GM23338 (cell line): ENCODE results near the gene BRSK2. TPM values are rescaled to one million over a fixed set of nuclear protein-coding genes. Genes with fewer than 3 reads are reported as not detected.

Source experiments
- ATAC-seq: fragments of 200-7000 bp; cut with Tn5 transposase; 3 replicates; pipeline ENCODE4 v1.9.1; 2020
- DNase-seq: peaks from one replicate; pipeline ENCODE4 v3.0.0-alpha.2; 2015; ENCODE audit warnings: low spot score
- H2AFZ ChIP-seq: fragments of 200-600 bp; sonication (generic); 2 replicates; pipeline ENCODE4 v1.8.0; 2016; ENCODE audit warnings: antibody characterized with exemption, mild to moderate bottlenecking, moderate library complexity
- H3F3A ChIP-seq: fragments of 200-600 bp; sonication (generic); replicated peaks from 2 replicates; pipeline ENCODE4 v1.8.0; 2017; ENCODE audit warnings: antibody characterized with exemption, mixed run types, low read depth
- H3K27ac ChIP-seq: fragments of 200-600 bp; sonication (generic); 2 replicates; pipeline ENCODE4 v1.6.1; 2016; ENCODE audit warnings: low read depth
- H3K27me3 ChIP-seq: fragments of 200-600 bp; sonication (generic); 2 replicates; pipeline ENCODE4 v1.8.0; 2016; ENCODE audit warnings: mild to moderate bottlenecking, mixed run types, moderate library complexity; ENCODE audit not compliant: insufficient read depth
- H3K36me3 ChIP-seq: fragments of 200-600 bp; sonication (generic); 2 replicates; pipeline ENCODE4 v1.8.0; 2016; ENCODE audit warnings: mild to moderate bottlenecking; ENCODE audit not compliant: insufficient read depth
- H3K4me1 ChIP-seq: fragments of 200-600 bp; sonication (generic); 2 replicates; pipeline ENCODE4 v1.8.0; 2016; ENCODE audit warnings: mild to moderate bottlenecking, moderate library complexity; ENCODE audit not compliant: insufficient read depth
- H3K4me2 ChIP-seq: fragments of 200-600 bp; sonication (generic); 2 replicates; pipeline ENCODE4 v1.7.1; 2017; ENCODE audit warnings: mixed run types
- H3K4me3 ChIP-seq: fragments of 200-600 bp; sonication (generic); 2 replicates; pipeline ENCODE4 v1.6.1; 2016; ENCODE audit warnings: mixed run types
- H3K79me2 ChIP-seq: fragments of 200-600 bp; sonication (generic); replicated peaks from 2 replicates; pipeline ENCODE4 v1.8.0; 2017; ENCODE audit warnings: mild to moderate bottlenecking; ENCODE audit not compliant: insufficient read depth
- H3K9me2 ChIP-seq: fragments of 200-600 bp; sonication (generic); 2 replicates; pipeline ENCODE4 v1.8.0; 2017; ENCODE audit not compliant: insufficient read depth
- H4K20me1 ChIP-seq: fragments of 200-600 bp; sonication (generic); replicated peaks from 2 replicates; pipeline ENCODE4 v1.8.0; 2017; ENCODE audit warnings: mild to moderate bottlenecking; ENCODE audit not compliant: insufficient read depth
- H3K27ac Mint-ChIP-seq: 2 replicates; pipeline ENCODE4 v1.8.0; 2020; ENCODE audit warnings: inconsistent platforms, mild to moderate bottlenecking, moderate library complexity, mixed read lengths
- H3K27me3 Mint-ChIP-seq: 3 replicates; pipeline ENCODE4 v1.8.0; 2022; ENCODE audit warnings: low read depth, mild to moderate bottlenecking, moderate library complexity, mixed read lengths, inconsistent platforms; ENCODE audit not compliant: insufficient read depth, poor library complexity
- H3K36me3 Mint-ChIP-seq: 3 replicates; pipeline ENCODE4 v1.8.0; 2021; ENCODE audit warnings: low read depth, mild to moderate bottlenecking, inconsistent platforms, moderate library complexity, mixed read lengths
- H3K4me1 Mint-ChIP-seq: 3 replicates; pipeline ENCODE4 v1.8.0; 2020; ENCODE audit warnings: mild to moderate bottlenecking, inconsistent platforms, mixed read lengths
- H3K4me3 Mint-ChIP-seq: 3 replicates; pipeline ENCODE4 v1.8.0; 2021; ENCODE audit warnings: moderate library complexity, mild to moderate bottlenecking, inconsistent platforms, mixed read lengths
- H3K9me3 Mint-ChIP-seq: 3 replicates; pipeline ENCODE4 v1.8.0; 2020; ENCODE audit warnings: moderate library complexity, mild to moderate bottlenecking, inconsistent platforms, mixed read lengths
- CREB1 ChIP-seq: fragments of 250-450 bp; sonication (Bioruptor Pico); IDR thresholded peaks from 2 replicates; pipeline ENCODE4 v1.5.0; 2020; ENCODE audit warnings: low read depth, mild to moderate bottlenecking, moderate library complexity
- EZH2 ChIP-seq: fragments of 200-600 bp; sonication (generic); IDR thresholded peaks from one replicate; pipeline ENCODE4 v1.8.0; 2017; ENCODE audit warnings: antibody characterized with exemption, mild to moderate bottlenecking, low read depth; ENCODE audit not compliant: unreplicated experiment
- EZH2phosphoT487 ChIP-seq: fragments of 200-600 bp; sonication (generic); IDR thresholded peaks from one replicate; pipeline ENCODE4 v1.8.1; 2018; ENCODE audit warnings: antibody characterized with exemption; ENCODE audit not compliant: unreplicated experiment
- NANOG ChIP-seq: IDR thresholded peaks from 2 replicates; pipeline ENCODE4 v1.6.1; 2016; ENCODE audit warnings: antibody characterized with exemption, borderline replicate concordance
- POLR2AphosphoS5 ChIP-seq: IDR thresholded peaks from 2 replicates; pipeline ENCODE4 v1.6.1; 2016; ENCODE audit warnings: antibody characterized with exemption, low read depth
- STAT1 ChIP-seq: IDR thresholded peaks from one replicate; pipeline ENCODE4 v1.6.1; 2016; ENCODE audit warnings: antibody characterized with exemption; ENCODE audit not compliant: unreplicated experiment
- ZNF114 ChIP-seq: fragments of 250-450 bp; sonication (Bioruptor Pico); IDR thresholded peaks from 2 replicates; pipeline ENCODE4 v1.5.0; 2020; ENCODE audit warnings: mild to moderate bottlenecking, moderate library complexity
- ZNF331 ChIP-seq: fragments of 250-450 bp; sonication (Bioruptor Pico); IDR thresholded peaks from 2 replicates; pipeline ENCODE4 v1.5.0; 2020; ENCODE audit warnings: low read depth, mild to moderate bottlenecking, moderate library complexity
- polyA plus RNA-seq: library from polyadenylated mRNA; unstranded; fragments of >200 nt; fragmentation: Nextera tagmentation; extraction: Ambion mirVana; gene quantifications from 2 replicates; pipeline ENCODE4 v1.2.1, GENCODE V29; 2016
- total RNA-seq: library from RNA; depleted of rRNA; stranded (reverse); fragments of >200 nt; shearing (Covaris generic); gene quantifications from 2 replicates; pipeline ENCODE4 v1.2.3, GENCODE V29; 2014
- TF ChIP-seq, protein P1 (sequence below), 2 experiments: fragments of 200-600 bp in 1 of 2; sonication (generic) in 1 of 2; conservative IDR thresholded peaks; 2 replicates each; pipeline versions ENCODE4 v1.5.1 to v1.6.1; 2016 to 2017; ENCODE audit warnings: antibody characterized with exemption in 2 of 2, low read depth in 2 of 2, mild to moderate bottlenecking in 2 of 2, moderate library complexity in 1 of 2
- TF ChIP-seq, protein P2 (sequence below): IDR thresholded peaks from one replicate; pipeline ENCODE4 v1.6.1; 2018; ENCODE audit warnings: antibody characterized with exemption; ENCODE audit not compliant: unreplicated experiment
- TF ChIP-seq, protein P3 (sequence below): fragments of 250-450 bp; sonication (Bioruptor Pico); IDR thresholded peaks from 2 replicates; pipeline ENCODE4 v1.5.0; 2020; ENCODE audit warnings: mild to moderate bottlenecking, moderate library complexity
- TF ChIP-seq, protein P4 (sequence below): IDR thresholded peaks from 2 replicates; pipeline ENCODE4 v1.6.1; 2016; ENCODE audit warnings: antibody characterized with exemption

BRSK2 gene
- total and polyA plus RNA-seq, 2 experiments from 2014 or later: 7.2 to 20.3 TPM

GRCh38 chr11:1352696-1353382 lies 36.9 kb upstream of the BRSK2 start:
- H4K20me1 ChIP-seq: no peaks in the 10 kb centered on the region
- H3K27me3 ChIP-seq: no peaks in the 10 kb centered on the region
- ATAC-seq (no peak), DNase-seq (no peak)
- no peaks in the 10 kb centered on the region for H3K9me2 ChIP-seq
- Mint-ChIP-seq H3K4me1 (peaks cover 7% of the 10 kb centered on the region), H3K9me3 (0 out of 3 replicates have a peak, but pooled peaks cover 5% of the 10 kb centered on the region), H3K4me3 (no peak overlapping the region), H3K27ac (no peak overlapping the region), H3K27me3 (peaks cover 15% of the 10 kb centered on the region), H3K36me3 (no peaks in the 10 kb centered on the region; the same call in 2 of the 3 replicates)
- H3K4me2 ChIP-seq: no peak overlapping the region
- H3F3A ChIP-seq: no peaks in the 10 kb centered on the region
- TF ChIP-seq ZNF331 (no peak), ZNF114 (CRISPR knock-in tag) (no peak), STAT1 (no peak), EZH2 (no peak), EZH2phosphoT487 (no peak), POLR2AphosphoS5 (no peak), NANOG (no peak), CREB1 (no peak)
- TF ChIP-seq, protein P1, sequence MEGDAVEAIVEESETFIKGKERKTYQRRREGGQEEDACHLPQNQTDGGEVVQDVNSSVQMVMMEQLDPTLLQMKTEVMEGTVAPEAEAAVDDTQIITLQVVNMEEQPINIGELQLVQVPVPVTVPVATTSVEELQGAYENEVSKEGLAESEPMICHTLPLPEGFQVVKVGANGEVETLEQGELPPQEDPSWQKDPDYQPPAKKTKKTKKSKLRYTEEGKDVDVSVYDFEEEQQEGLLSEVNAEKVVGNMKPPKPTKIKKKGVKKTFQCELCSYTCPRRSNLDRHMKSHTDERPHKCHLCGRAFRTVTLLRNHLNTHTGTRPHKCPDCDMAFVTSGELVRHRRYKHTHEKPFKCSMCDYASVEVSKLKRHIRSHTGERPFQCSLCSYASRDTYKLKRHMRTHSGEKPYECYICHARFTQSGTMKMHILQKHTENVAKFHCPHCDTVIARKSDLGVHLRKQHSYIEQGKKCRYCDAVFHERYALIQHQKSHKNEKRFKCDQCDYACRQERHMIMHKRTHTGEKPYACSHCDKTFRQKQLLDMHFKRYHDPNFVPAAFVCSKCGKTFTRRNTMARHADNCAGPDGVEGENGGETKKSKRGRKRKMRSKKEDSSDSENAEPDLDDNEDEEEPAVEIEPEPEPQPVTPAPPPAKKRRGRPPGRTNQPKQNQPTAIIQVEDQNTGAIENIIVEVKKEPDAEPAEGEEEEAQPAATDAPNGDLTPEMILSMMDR (conservative IDR thresholded peaks at IDR 0.05; ENCODE audit: low read depth in 2 of 2): no peak
- TF ChIP-seq, protein P2, sequence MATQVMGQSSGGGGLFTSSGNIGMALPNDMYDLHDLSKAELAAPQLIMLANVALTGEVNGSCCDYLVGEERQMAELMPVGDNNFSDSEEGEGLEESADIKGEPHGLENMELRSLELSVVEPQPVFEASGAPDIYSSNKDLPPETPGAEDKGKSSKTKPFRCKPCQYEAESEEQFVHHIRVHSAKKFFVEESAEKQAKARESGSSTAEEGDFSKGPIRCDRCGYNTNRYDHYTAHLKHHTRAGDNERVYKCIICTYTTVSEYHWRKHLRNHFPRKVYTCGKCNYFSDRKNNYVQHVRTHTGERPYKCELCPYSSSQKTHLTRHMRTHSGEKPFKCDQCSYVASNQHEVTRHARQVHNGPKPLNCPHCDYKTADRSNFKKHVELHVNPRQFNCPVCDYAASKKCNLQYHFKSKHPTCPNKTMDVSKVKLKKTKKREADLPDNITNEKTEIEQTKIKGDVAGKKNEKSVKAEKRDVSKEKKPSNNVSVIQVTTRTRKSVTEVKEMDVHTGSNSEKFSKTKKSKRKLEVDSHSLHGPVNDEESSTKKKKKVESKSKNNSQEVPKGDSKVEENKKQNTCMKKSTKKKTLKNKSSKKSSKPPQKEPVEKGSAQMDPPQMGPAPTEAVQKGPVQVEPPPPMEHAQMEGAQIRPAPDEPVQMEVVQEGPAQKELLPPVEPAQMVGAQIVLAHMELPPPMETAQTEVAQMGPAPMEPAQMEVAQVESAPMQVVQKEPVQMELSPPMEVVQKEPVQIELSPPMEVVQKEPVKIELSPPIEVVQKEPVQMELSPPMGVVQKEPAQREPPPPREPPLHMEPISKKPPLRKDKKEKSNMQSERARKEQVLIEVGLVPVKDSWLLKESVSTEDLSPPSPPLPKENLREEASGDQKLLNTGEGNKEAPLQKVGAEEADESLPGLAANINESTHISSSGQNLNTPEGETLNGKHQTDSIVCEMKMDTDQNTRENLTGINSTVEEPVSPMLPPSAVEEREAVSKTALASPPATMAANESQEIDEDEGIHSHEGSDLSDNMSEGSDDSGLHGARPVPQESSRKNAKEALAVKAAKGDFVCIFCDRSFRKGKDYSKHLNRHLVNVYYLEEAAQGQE: no peak
- TF ChIP-seq, protein P3, sequence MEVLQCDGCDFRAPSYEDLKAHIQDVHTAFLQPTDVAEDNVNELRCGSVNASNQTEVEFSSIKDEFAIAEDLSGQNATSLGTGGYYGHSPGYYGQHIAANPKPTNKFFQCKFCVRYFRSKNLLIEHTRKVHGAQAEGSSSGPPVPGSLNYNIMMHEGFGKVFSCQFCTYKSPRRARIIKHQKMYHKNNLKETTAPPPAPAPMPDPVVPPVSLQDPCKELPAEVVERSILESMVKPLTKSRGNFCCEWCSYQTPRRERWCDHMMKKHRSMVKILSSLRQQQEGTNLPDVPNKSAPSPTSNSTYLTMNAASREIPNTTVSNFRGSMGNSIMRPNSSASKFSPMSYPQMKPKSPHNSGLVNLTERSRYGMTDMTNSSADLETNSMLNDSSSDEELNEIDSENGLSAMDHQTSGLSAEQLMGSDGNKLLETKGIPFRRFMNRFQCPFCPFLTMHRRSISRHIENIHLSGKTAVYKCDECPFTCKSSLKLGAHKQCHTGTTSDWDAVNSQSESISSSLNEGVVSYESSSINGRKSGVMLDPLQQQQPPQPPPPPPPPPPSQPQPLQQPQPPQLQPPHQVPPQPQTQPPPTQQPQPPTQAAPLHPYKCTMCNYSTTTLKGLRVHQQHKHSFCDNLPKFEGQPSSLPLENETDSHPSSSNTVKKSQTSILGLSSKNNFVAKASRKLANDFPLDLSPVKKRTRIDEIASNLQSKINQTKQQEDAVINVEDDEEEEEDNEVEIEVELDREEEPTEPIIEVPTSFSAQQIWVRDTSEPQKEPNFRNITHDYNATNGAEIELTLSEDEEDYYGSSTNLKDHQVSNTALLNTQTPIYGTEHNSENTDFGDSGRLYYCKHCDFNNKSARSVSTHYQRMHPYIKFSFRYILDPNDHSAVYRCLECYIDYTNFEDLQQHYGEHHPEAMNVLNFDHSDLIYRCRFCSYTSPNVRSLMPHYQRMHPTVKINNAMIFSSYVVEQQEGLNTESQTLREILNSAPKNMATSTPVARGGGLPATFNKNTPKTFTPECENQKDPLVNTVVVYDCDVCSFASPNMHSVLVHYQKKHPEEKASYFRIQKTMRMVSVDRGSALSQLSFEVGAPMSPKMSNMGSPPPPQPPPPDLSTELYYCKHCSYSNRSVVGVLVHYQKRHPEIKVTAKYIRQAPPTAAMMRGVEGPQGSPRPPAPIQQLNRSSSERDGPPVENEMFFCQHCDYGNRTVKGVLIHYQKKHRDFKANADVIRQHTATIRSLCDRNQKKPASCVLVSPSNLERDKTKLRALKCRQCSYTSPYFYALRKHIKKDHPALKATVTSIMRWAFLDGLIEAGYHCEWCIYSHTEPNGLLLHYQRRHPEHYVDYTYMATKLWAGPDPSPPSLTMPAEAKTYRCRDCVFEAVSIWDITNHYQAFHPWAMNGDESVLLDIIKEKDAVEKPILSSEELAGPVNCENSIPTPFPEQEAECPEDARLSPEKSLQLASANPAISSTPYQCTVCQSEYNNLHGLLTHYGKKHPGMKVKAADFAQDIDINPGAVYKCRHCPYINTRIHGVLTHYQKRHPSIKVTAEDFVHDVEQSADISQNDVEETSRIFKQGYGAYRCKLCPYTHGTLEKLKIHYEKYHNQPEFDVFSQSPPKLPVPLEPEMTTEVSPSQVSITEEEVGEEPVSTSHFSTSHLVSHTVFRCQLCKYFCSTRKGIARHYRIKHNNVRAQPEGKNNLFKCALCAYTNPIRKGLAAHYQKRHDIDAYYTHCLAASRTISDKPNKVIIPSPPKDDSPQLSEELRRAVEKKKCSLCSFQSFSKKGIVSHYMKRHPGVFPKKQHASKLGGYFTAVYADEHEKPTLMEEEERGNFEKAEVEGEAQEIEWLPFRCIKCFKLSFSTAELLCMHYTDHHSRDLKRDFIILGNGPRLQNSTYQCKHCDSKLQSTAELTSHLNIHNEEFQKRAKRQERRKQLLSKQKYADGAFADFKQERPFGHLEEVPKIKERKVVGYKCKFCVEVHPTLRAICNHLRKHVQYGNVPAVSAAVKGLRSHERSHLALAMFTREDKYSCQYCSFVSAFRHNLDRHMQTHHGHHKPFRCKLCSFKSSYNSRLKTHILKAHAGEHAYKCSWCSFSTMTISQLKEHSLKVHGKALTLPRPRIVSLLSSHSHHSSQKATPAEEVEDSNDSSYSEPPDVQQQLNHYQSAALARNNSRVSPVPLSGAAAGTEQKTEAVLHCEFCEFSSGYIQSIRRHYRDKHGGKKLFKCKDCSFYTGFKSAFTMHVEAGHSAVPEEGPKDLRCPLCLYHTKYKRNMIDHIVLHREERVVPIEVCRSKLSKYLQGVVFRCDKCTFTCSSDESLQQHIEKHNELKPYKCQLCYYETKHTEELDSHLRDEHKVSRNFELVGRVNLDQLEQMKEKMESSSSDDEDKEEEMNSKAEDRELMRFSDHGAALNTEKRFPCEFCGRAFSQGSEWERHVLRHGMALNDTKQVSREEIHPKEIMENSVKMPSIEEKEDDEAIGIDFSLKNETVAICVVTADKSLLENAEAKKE (CRISPR knock-in tag): no peak
- TF ChIP-seq, protein P4, sequence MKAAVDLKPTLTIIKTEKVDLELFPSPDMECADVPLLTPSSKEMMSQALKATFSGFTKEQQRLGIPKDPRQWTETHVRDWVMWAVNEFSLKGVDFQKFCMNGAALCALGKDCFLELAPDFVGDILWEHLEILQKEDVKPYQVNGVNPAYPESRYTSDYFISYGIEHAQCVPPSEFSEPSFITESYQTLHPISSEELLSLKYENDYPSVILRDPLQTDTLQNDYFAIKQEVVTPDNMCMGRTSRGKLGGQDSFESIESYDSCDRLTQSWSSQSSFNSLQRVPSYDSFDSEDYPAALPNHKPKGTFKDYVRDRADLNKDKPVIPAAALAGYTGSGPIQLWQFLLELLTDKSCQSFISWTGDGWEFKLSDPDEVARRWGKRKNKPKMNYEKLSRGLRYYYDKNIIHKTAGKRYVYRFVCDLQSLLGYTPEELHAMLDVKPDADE: no peak
- H3K4me3 ChIP-seq: no peak overlapping the region
- H3K4me1 ChIP-seq: no peaks in the 10 kb centered on the region
- H2AFZ ChIP-seq: no peak overlapping the region
- no peaks in the 10 kb centered on the region for H3K79me2 ChIP-seq
- H3K27ac ChIP-seq: no peak overlapping the region
- H3K36me3 ChIP-seq: no peaks in the 10 kb centered on the region
